HCT116 (cell line): ENCODE data around the gene SORCS2. TPM values are rescaled to one million over a fixed set of nuclear protein-coding genes. Genes with fewer than 3 reads are reported as not detected.

ENCODE experiments used
- ATAC-seq: fragments of 200-7000 bp; cut with Tn5 transposase; 2 replicates; pipeline ENCODE4 v1.9.1; 2020; ENCODE audit warnings: mild to moderate bottlenecking, moderate library complexity
- BruUV-seq: library from RNA; stranded (reverse); fragments of 400-500 nt; replicated peaks from 2 replicates; lab custom pipeline; 2021; lab: Mats Ljungman, UMichigan
- CTCF ChIA-PET: fragments of 300-600 bp; sonication (Branson Sonifier 250); formaldehyde crosslinking; loops from one replicate; lab custom pipeline; 2021; ENCODE audit warnings: antibody characterized with exemption; lab: Charles Lee
- POLR2A ChIA-PET: fragments of 300-600, 350-600 bp; sonication (Branson Sonifier 250); formaldehyde crosslinking; loops from one replicate; lab custom pipeline; 2021; ENCODE audit warnings: antibody characterized with exemption; lab: Charles Lee
- RAD21 ChIA-PET, 2 experiments: fragments of 300-600 bp; sonication (Branson Sonifier 250); formaldehyde crosslinking; loops; one replicate each; lab custom pipeline; 2023; ENCODE audit warnings: low total read pairs in 2 of 2; ENCODE audit not compliant: uncharacterized antibody in 2 of 2, unreplicated experiment in 2 of 2, low non-redundant PET in 1 of 2; lab: Charles Lee
- DNase-seq: peaks from one replicate; pipeline ENCODE4 v3.0.0-alpha.2; 2010; ENCODE audit warnings: low read depth, low spot score
- H2AFZ ChIP-seq: fragments of 200-600 bp; shearing (Covaris generic), sonication (generic); 2 replicates; pipeline ENCODE4 v1.6.1; 2017; ENCODE audit warnings: low read depth, mixed run types, mixed read lengths, antibody characterized with exemption, low read length; ENCODE audit not compliant: poor library complexity, severe bottlenecking
- H3K27ac ChIP-seq: 2 replicates; pipeline ENCODE4 v1.5.1; 2012; ENCODE audit warnings: low read depth, low read length
- H3K27me3 ChIP-seq: fragments of 200-600 bp; sonication (generic); 2 replicates; pipeline ENCODE4 v1.6.1; 2016; ENCODE audit warnings: mixed run types, low read length, mixed read lengths; ENCODE audit not compliant: insufficient read depth
- H3K36me3 ChIP-seq, 2 experiments: fragments of 200-500 bp in 1 of 2; fragments of 200-600 bp in 1 of 2; sonication (Bioruptor generic) in 1 of 2; sonication (generic) in 1 of 2; 2 replicates each; pipeline versions ENCODE4 v1.5.1 to v1.6.1; 2014 to 2016; ENCODE audit warnings: low read length in 2 of 2, inconsistent platforms in 1 of 2, mixed read lengths in 1 of 2, mixed run types in 1 of 2; ENCODE audit not compliant: insufficient read depth in 2 of 2, control insufficient read depth in 1 of 2
- H3K4me1 ChIP-seq, 2 experiments: fragments of 200-600 bp in 1 of 2; sonication (generic) in 1 of 2; 2 replicates each; pipeline versions ENCODE4 v1.5.1 to v1.6.1; 2012 to 2017; ENCODE audit warnings: low read length in 2 of 2, inconsistent platforms in 1 of 2, mild to moderate bottlenecking in 1 of 2, mixed read lengths in 1 of 2, mixed run types in 1 of 2, moderate library complexity in 1 of 2; ENCODE audit not compliant: insufficient read depth in 2 of 2, control insufficient read depth in 1 of 2
- H3K4me2 ChIP-seq: fragments of 200-600 bp; sonication (generic); 2 replicates; pipeline ENCODE4 v1.6.1; 2017; ENCODE audit warnings: mixed run types, low read length, mixed read lengths
- H3K4me3 ChIP-seq, 2 experiments: fragments of 200-600 bp in 1 of 2; sonication (generic) in 1 of 2; replicated peaks in 1 of 2; 2 replicates each; pipeline ENCODE4 v1.5.1; 2011 to 2016; ENCODE audit warnings: low read length in 2 of 2, control low read depth in 1 of 2, low read depth in 1 of 2, mild to moderate bottlenecking in 1 of 2, mixed read lengths in 1 of 2, mixed run types in 1 of 2
- H3K79me2 ChIP-seq: fragments of 200-600 bp; sonication (generic); 2 replicates; pipeline ENCODE4 v1.6.1; 2017; ENCODE audit warnings: mild to moderate bottlenecking, mixed run types, low read length, moderate library complexity, mixed read lengths; ENCODE audit not compliant: insufficient read depth
- H3K9ac ChIP-seq: fragments of 200-600 bp; sonication (generic); 2 replicates; pipeline ENCODE4 v1.6.1; 2016; ENCODE audit warnings: low read length, mixed read lengths
- H3K9me2 ChIP-seq: fragments of 200-600 bp; sonication (generic), shearing (Covaris generic); 2 replicates; pipeline ENCODE4 v1.6.1; 2017; ENCODE audit warnings: mixed run types, mild to moderate bottlenecking, moderate library complexity; ENCODE audit not compliant: insufficient read depth
- H3K9me3 ChIP-seq, 2 experiments: fragments of 200-500 bp in 1 of 2; fragments of 200-600 bp in 1 of 2; sonication (Bioruptor generic) in 1 of 2; sonication (generic) in 1 of 2; 2 replicates each; pipeline ENCODE4 v1.6.1; 2014 to 2017; ENCODE audit warnings: low read length in 2 of 2, mixed read lengths in 2 of 2, inconsistent platforms in 1 of 2, low read depth in 1 of 2, mild to moderate bottlenecking in 1 of 2, mixed run types in 1 of 2, moderate library complexity in 1 of 2; ENCODE audit not compliant: control insufficient read depth in 1 of 2, insufficient read depth in 1 of 2
- H4K20me1 ChIP-seq: fragments of 200-600 bp; sonication (generic), shearing (Covaris generic); 2 replicates; pipeline ENCODE4 v1.6.1; 2017; ENCODE audit warnings: mixed run types, mild to moderate bottlenecking, moderate library complexity; ENCODE audit not compliant: insufficient read depth
- ATF3 ChIP-seq: IDR thresholded peaks from 2 replicates; pipeline ENCODE4 v1.6.1; 2012
- CBX3 ChIP-seq: IDR thresholded peaks from 2 replicates; pipeline ENCODE4 v1.6.1; 2012; ENCODE audit warnings: low read depth
- EGR1 ChIP-seq: IDR thresholded peaks from 2 replicates; pipeline ENCODE4 v1.6.1; 2012; ENCODE audit warnings: low read depth
- ELF1 ChIP-seq: IDR thresholded peaks from 2 replicates; pipeline ENCODE4 v1.6.1; 2012; ENCODE audit warnings: low read depth, borderline replicate concordance
- EZH2 ChIP-seq: fragments of 200-600 bp; sonication (generic); IDR thresholded peaks from 2 replicates; pipeline ENCODE4 v1.6.1; 2017; ENCODE audit warnings: antibody characterized with exemption, mixed run types
- EZH2phosphoT487 ChIP-seq: fragments of 200-600 bp; IDR thresholded peaks from 2 replicates; pipeline ENCODE4 v1.6.1; 2018; ENCODE audit warnings: antibody characterized with exemption, borderline replicate concordance
- FOSL1 ChIP-seq: IDR thresholded peaks from 2 replicates; pipeline ENCODE4 v1.6.1; 2012; ENCODE audit warnings: low read depth
- JUND ChIP-seq: IDR thresholded peaks from 2 replicates; pipeline ENCODE4 v1.6.1; 2012
- POLR2A ChIP-seq: IDR thresholded peaks from 2 replicates; pipeline ENCODE4 v1.7.0; 2011; ENCODE audit warnings: borderline replicate concordance; ENCODE audit not compliant: insufficient read depth, insufficient read length; ENCODE audit errors: extremely low read depth
- POLR2AphosphoS5 ChIP-seq: IDR thresholded peaks from 2 replicates; pipeline ENCODE4 v1.6.1; 2011; ENCODE audit warnings: mild to moderate bottlenecking, low read depth, low read length, moderate library complexity
- SIN3A ChIP-seq: IDR thresholded peaks from 2 replicates; pipeline ENCODE4 v1.6.1; 2012; ENCODE audit warnings: low read depth
- SRF ChIP-seq: IDR thresholded peaks from 2 replicates; pipeline ENCODE4 v1.6.1; 2012; ENCODE audit warnings: low read depth
- TCF7L2 ChIP-seq: IDR thresholded peaks from 2 replicates; pipeline ENCODE4 v1.7.0; 2011; ENCODE audit warnings: borderline replicate concordance, inconsistent platforms; ENCODE audit not compliant: insufficient read depth, insufficient read length; ENCODE audit errors: extremely low read depth
- YY1 ChIP-seq: IDR thresholded peaks from 2 replicates; pipeline ENCODE4 v1.6.1; 2011; ENCODE audit warnings: low read length, low read depth, moderate library complexity, mild to moderate bottlenecking; ENCODE audit not compliant: insufficient replicate concordance; ENCODE audit errors: extremely low read depth
- ZNF274 ChIP-seq: fragments of 200-500 bp; sonication (Bioruptor generic); IDR thresholded peaks from 2 replicates; pipeline ENCODE4 v1.6.1; 2014; ENCODE audit warnings: mild to moderate bottlenecking, low read depth, low read length, inconsistent platforms
- intact Hi-C: fragments of 100-400 bp; cut with micrococcal nuclease; formaldehyde crosslinking; loops from 2 replicates; pipeline ENCODE4 v1.10.0; 2022
- total RNA-seq: library from RNA; stranded (reverse); gene quantifications from one replicate; pipeline ENCODE4 v1.2.1, GENCODE V29; 2021; ENCODE audit not compliant: unreplicated experiment
- TF ChIP-seq, protein P1 (sequence below): IDR thresholded peaks from 2 replicates; pipeline ENCODE4 v1.6.1; 2012; ENCODE audit warnings: low read depth
- TF ChIP-seq, protein P2 (sequence below), 3 experiments: fragments of 200-600 bp in 1 of 3; sonication (generic) in 1 of 3; IDR thresholded peaks in 2 of 3; conservative IDR thresholded peaks in 1 of 3; 2 replicates each; pipeline ENCODE4 v1.5.1; 2012 to 2017; ENCODE audit warnings: low read depth in 2 of 3, low read length in 2 of 3, antibody characterized with exemption in 1 of 3, borderline replicate concordance in 1 of 3, control low read depth in 1 of 3, mild to moderate bottlenecking in 1 of 3, mixed read lengths in 1 of 3, mixed run types in 1 of 3, moderate library complexity in 1 of 3; ENCODE audit not compliant: insufficient read depth in 1 of 3
- TF ChIP-seq, protein P3 (sequence below): IDR thresholded peaks from 2 replicates; pipeline ENCODE4 v1.6.1; 2011; ENCODE audit warnings: mild to moderate bottlenecking, low read length, moderate library complexity; ENCODE audit not compliant: insufficient replicate concordance; ENCODE audit errors: extremely low read depth

SORCS2 gene
- total RNA-seq, 1 experiment from 2014 or later = 0.37 TPM

GRCh38 chr4:7171191-7171900, 21.0 kb upstream of the SORCS2 start:
- no peak overlapping the region for H3K9ac ChIP-seq
- BruUV-seq = no TSS peak
- H3K79me2 ChIP-seq = no peaks in the 10 kb centered on the region
- RAD21 ChIA-PET = no interaction called here
- no peak overlapping the region for H3K4me2 ChIP-seq
- no peak overlapping the region for H2AFZ ChIP-seq
- no peaks in the 10 kb centered on the region for H3K9me3 ChIP-seq
- no peaks in the 10 kb centered on the region for H3K4me1 ChIP-seq
- CTCF ChIA-PET = no interaction called here
- DNase-seq (no peak), ATAC-seq (no peak)
- H3K36me3 ChIP-seq = no peaks in the 10 kb centered on the region
- H3K4me3 ChIP-seq = no peak overlapping the region
- H4K20me1 ChIP-seq = no peaks in the 10 kb centered on the region
- no peaks in the 10 kb centered on the region for H3K9me2 ChIP-seq
- TF ChIP-seq CBX3 (no peak), ATF3 (no peak), FOSL1 (no peak), POLR2AphosphoS5 (no peak), TCF7L2 (no peak), ELF1 (no peak), EZH2 (no peak), EGR1 (no peak), ZNF274 (no peak), SRF (no peak), EZH2phosphoT487 (no peak), JUND (no peak), POLR2A (no peak), SIN3A (no peak), YY1 (no peak)
- TF ChIP-seq, protein P1, sequence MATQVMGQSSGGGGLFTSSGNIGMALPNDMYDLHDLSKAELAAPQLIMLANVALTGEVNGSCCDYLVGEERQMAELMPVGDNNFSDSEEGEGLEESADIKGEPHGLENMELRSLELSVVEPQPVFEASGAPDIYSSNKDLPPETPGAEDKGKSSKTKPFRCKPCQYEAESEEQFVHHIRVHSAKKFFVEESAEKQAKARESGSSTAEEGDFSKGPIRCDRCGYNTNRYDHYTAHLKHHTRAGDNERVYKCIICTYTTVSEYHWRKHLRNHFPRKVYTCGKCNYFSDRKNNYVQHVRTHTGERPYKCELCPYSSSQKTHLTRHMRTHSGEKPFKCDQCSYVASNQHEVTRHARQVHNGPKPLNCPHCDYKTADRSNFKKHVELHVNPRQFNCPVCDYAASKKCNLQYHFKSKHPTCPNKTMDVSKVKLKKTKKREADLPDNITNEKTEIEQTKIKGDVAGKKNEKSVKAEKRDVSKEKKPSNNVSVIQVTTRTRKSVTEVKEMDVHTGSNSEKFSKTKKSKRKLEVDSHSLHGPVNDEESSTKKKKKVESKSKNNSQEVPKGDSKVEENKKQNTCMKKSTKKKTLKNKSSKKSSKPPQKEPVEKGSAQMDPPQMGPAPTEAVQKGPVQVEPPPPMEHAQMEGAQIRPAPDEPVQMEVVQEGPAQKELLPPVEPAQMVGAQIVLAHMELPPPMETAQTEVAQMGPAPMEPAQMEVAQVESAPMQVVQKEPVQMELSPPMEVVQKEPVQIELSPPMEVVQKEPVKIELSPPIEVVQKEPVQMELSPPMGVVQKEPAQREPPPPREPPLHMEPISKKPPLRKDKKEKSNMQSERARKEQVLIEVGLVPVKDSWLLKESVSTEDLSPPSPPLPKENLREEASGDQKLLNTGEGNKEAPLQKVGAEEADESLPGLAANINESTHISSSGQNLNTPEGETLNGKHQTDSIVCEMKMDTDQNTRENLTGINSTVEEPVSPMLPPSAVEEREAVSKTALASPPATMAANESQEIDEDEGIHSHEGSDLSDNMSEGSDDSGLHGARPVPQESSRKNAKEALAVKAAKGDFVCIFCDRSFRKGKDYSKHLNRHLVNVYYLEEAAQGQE = no peak
- TF ChIP-seq, protein P2, sequence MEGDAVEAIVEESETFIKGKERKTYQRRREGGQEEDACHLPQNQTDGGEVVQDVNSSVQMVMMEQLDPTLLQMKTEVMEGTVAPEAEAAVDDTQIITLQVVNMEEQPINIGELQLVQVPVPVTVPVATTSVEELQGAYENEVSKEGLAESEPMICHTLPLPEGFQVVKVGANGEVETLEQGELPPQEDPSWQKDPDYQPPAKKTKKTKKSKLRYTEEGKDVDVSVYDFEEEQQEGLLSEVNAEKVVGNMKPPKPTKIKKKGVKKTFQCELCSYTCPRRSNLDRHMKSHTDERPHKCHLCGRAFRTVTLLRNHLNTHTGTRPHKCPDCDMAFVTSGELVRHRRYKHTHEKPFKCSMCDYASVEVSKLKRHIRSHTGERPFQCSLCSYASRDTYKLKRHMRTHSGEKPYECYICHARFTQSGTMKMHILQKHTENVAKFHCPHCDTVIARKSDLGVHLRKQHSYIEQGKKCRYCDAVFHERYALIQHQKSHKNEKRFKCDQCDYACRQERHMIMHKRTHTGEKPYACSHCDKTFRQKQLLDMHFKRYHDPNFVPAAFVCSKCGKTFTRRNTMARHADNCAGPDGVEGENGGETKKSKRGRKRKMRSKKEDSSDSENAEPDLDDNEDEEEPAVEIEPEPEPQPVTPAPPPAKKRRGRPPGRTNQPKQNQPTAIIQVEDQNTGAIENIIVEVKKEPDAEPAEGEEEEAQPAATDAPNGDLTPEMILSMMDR (IDR thresholded peaks at IDR 0.05 in 2 of 3, conservative IDR thresholded peaks at IDR 0.05 in 1 of 3; ENCODE audit: borderline replicate concordance in 1 of 3, insufficient read depth in 1 of 3, low read depth in 2 of 3, low read length in 2 of 3) = no peak
- TF ChIP-seq, protein P3, sequence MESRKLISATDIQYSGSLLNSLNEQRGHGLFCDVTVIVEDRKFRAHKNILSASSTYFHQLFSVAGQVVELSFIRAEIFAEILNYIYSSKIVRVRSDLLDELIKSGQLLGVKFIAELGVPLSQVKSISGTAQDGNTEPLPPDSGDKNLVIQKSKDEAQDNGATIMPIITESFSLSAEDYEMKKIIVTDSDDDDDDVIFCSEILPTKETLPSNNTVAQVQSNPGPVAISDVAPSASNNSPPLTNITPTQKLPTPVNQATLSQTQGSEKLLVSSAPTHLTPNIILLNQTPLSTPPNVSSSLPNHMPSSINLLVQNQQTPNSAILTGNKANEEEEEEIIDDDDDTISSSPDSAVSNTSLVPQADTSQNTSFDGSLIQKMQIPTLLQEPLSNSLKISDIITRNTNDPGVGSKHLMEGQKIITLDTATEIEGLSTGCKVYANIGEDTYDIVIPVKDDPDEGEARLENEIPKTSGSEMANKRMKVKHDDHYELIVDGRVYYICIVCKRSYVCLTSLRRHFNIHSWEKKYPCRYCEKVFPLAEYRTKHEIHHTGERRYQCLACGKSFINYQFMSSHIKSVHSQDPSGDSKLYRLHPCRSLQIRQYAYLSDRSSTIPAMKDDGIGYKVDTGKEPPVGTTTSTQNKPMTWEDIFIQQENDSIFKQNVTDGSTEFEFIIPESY = no peak
- POLR2A ChIA-PET = no interaction called here
- H3K27me3 ChIP-seq = no peaks in the 10 kb centered on the region
- H3K27ac ChIP-seq = no peak overlapping the region
- intact Hi-C loops = no loop called here
